Fibroblast of lung (primary cell): ENCODE data around the gene KIRREL3. TPM values are rescaled to one million over a fixed set of nuclear protein-coding genes. Genes with fewer than 3 reads are reported as not detected.
"Not testable (repeated sequence)": the region's sequence is repeated elsewhere in the genome, so short reads cannot be mapped to it uniquely, and the experiment has no call there.

ENCODE experiments used
- DNase-seq, 2 donors: peaks; one replicate each; pipeline versions ENCODE4 v3.0.0 to v3.0.0-alpha.2; 2010; ENCODE audit warnings: low read depth in 2 of 2
- H2AFZ ChIP-seq: 2 replicates; pipeline ENCODE4 v1.5.1; 2012; ENCODE audit warnings: low read length, control low read depth, inconsistent platforms
- H3K27ac ChIP-seq: 2 replicates; pipeline ENCODE4 v1.5.1; 2011; ENCODE audit warnings: low read length, control low read depth; ENCODE audit not compliant: insufficient read depth
- H3K27me3 ChIP-seq: 2 replicates; pipeline ENCODE4 v1.5.1; 2011; ENCODE audit warnings: mild to moderate bottlenecking, low read length; ENCODE audit not compliant: control insufficient read depth, insufficient read depth
- H3K36me3 ChIP-seq: 2 replicates; pipeline ENCODE4 v1.5.1; 2011; ENCODE audit warnings: low read length; ENCODE audit not compliant: control insufficient read depth, insufficient read depth
- H3K4me1 ChIP-seq: 2 replicates; pipeline ENCODE4 v1.5.1; 2011; ENCODE audit warnings: low read length; ENCODE audit not compliant: control insufficient read depth, insufficient read depth; ENCODE audit errors: extremely low read depth
- H3K4me2 ChIP-seq: 2 replicates; pipeline ENCODE4 v1.5.1; 2011; ENCODE audit warnings: low read length, control low read depth; ENCODE audit not compliant: insufficient read depth; ENCODE audit errors: extremely low read depth
- H3K4me3 ChIP-seq, 4 experiments: fragments of 200-600 bp in 1 of 4; sonication (generic) in 1 of 4; replicated peaks in 1 of 4; 2 replicates each; pipeline ENCODE4 v1.5.1; 2011 to 2016; ENCODE audit warnings: low read length in 4 of 4, low read depth in 3 of 4, mild to moderate bottlenecking in 3 of 4, control low read depth in 2 of 4, inconsistent platforms in 1 of 4, mixed read lengths in 1 of 4; ENCODE audit not compliant: insufficient read depth in 1 of 4; ENCODE audit errors: control extremely low read depth in 1 of 4
- H3K79me2 ChIP-seq: 2 replicates; pipeline ENCODE4 v1.5.1; 2012; ENCODE audit warnings: mild to moderate bottlenecking, low read length, inconsistent platforms; ENCODE audit not compliant: control insufficient read depth, insufficient read depth
- H3K9ac ChIP-seq: 2 replicates; pipeline ENCODE4 v1.5.1; 2011; ENCODE audit warnings: mild to moderate bottlenecking, low read length, control low read depth; ENCODE audit not compliant: insufficient read depth
- H3K9me3 ChIP-seq: 2 replicates; pipeline ENCODE4 v1.5.1; 2012; ENCODE audit warnings: low read depth, low read length; ENCODE audit not compliant: control insufficient read depth, insufficient read depth
- H4K20me1 ChIP-seq: 2 replicates; pipeline ENCODE4 v1.5.1; 2011; ENCODE audit warnings: low read length; ENCODE audit not compliant: control insufficient read depth, insufficient read depth; ENCODE audit errors: extremely low read depth
- CTCF ChIP-seq, 2 donors: IDR thresholded peaks in 1 of 2; conservative IDR thresholded peaks in 1 of 2; 1 replicate in 1 of 2; 2 replicates in 1 of 2; pipeline ENCODE4 v1.5.1; 2011 to 2012; ENCODE audit warnings: low read length in 2 of 2, control low read depth in 1 of 2, inconsistent platforms in 1 of 2, low read depth in 1 of 2, mild to moderate bottlenecking in 1 of 2
- EZH2 ChIP-seq: IDR thresholded peaks from 2 replicates; pipeline ENCODE4 v1.5.1; 2012; ENCODE audit warnings: low read length, control low read depth, mild to moderate bottlenecking; ENCODE audit errors: missing control alignments
- polyA plus RNA-seq, 2 donors: library from polyadenylated mRNA; depleted of rRNA in 1 of 2; stranded (reverse) in 1 of 2; unstranded in 1 of 2; fragments of >200 nt; gene quantifications; 2 replicates each; pipeline ENCODE4 v1.2.1, GENCODE V29; 2011 to 2012; ENCODE audit warnings: missing spikeins in 1 of 2
- total RNA-seq: library from RNA; depleted of rRNA; stranded (reverse); fragments of >200 nt; gene quantifications from 2 replicates; pipeline ENCODE4 v1.2.1, GENCODE V29; 2014

KIRREL3 gene
- total and polyA plus RNA-seq, 2 donors (not counting 1 experiment from before 2014, with no cell fraction given), result 2.8 to 6.1 TPM

- Histone ChIP-seq H3K4me2 (no peak overlapping the region), H2AFZ (no peak overlapping the region), H4K20me1 (peaks cover 1% of the 10 kb centered on the region), H3K27ac (no peak overlapping the region), H3K9ac (no peak overlapping the region), H3K27me3 (no peaks in the 10 kb centered on the region), H3K9me3 (no peaks in the 10 kb centered on the region), H3K36me3 (no peaks in the 10 kb centered on the region), H3K4me3 (no peak overlapping the region), H3K79me2 (no peaks in the 10 kb centered on the region), H3K4me1 (no peaks in the 10 kb centered on the region)
- DNase-seq, result no peak
- TF ChIP-seq CTCF (conservative IDR thresholded peaks at IDR 0.05 in 1 of 2, IDR thresholded peaks at IDR 0.05 in 1 of 2; ENCODE audit: low read depth in 1 of 2, low read length in 2 of 2) (no peak), EZH2 (no peak)
These were observed 40.9 kb downstream of the KIRREL3 start for GRCh38 chr11:126959700-126960099.

GRCh38 chr11:126956635-126957034, 43.9 kb downstream of the KIRREL3 start:
- TF ChIP-seq CTCF (conservative IDR thresholded peaks at IDR 0.05 in 1 of 2, IDR thresholded peaks at IDR 0.05 in 1 of 2; ENCODE audit: low read depth in 1 of 2, low read length in 2 of 2) (no peak), EZH2 (no peak)
- Histone ChIP-seq H3K27ac (no peak overlapping the region), H3K79me2 (no peaks in the 10 kb centered on the region), H3K36me3 (no peaks in the 10 kb centered on the region), H2AFZ (no peak overlapping the region), H3K9me3 (no peaks in the 10 kb centered on the region), H3K4me2 (no peak overlapping the region), H3K4me3 (no peak overlapping the region), H3K9ac (no peak overlapping the region), H3K4me1 (no peaks in the 10 kb centered on the region), H4K20me1 (peaks cover 1% of the 10 kb centered on the region), H3K27me3 (no peaks in the 10 kb centered on the region)
- DNase-seq, result no peak

GRCh38 chr11:126952533-126952932, 48.0 kb downstream of the KIRREL3 start:
- not testable (repeated sequence) for DNase-seq, H3K27ac ChIP-seq, H3K36me3 ChIP-seq, H3K79me2 ChIP-seq, H3K4me2 ChIP-seq, H3K27me3 ChIP-seq, H3K4me3 ChIP-seq, H3K4me1 ChIP-seq, H3K9ac ChIP-seq, H4K20me1 ChIP-seq, H2AFZ ChIP-seq, H3K9me3 ChIP-seq

- Histone ChIP-seq H3K4me2 (no peak overlapping the region), H3K27me3 (no peaks in the 10 kb centered on the region), H3K27ac (no peak overlapping the region), H3K4me1 (peaks cover 6% of the 10 kb centered on the region), H4K20me1 (peaks cover 1% of the 10 kb centered on the region), H3K36me3 (no peaks in the 10 kb centered on the region), H2AFZ (no peak overlapping the region), H3K79me2 (no peaks in the 10 kb centered on the region), H3K9ac (no peak overlapping the region), H3K9me3 (no peaks in the 10 kb centered on the region), H3K4me3 (no peak overlapping the region)
- DNase-seq, result no peak
- no peak for TF ChIP-seq CTCF (conservative IDR thresholded peaks at IDR 0.05 in 1 of 2, IDR thresholded peaks at IDR 0.05 in 1 of 2; ENCODE audit: low read depth in 1 of 2, low read length in 2 of 2)
- no peak for TF ChIP-seq EZH2
These were observed 49.1 kb downstream of the KIRREL3 start for GRCh38 chr11:126951465-126951864.
